ENCODE results near the gene MAPK8.

MAPK8 gene

DNA sequence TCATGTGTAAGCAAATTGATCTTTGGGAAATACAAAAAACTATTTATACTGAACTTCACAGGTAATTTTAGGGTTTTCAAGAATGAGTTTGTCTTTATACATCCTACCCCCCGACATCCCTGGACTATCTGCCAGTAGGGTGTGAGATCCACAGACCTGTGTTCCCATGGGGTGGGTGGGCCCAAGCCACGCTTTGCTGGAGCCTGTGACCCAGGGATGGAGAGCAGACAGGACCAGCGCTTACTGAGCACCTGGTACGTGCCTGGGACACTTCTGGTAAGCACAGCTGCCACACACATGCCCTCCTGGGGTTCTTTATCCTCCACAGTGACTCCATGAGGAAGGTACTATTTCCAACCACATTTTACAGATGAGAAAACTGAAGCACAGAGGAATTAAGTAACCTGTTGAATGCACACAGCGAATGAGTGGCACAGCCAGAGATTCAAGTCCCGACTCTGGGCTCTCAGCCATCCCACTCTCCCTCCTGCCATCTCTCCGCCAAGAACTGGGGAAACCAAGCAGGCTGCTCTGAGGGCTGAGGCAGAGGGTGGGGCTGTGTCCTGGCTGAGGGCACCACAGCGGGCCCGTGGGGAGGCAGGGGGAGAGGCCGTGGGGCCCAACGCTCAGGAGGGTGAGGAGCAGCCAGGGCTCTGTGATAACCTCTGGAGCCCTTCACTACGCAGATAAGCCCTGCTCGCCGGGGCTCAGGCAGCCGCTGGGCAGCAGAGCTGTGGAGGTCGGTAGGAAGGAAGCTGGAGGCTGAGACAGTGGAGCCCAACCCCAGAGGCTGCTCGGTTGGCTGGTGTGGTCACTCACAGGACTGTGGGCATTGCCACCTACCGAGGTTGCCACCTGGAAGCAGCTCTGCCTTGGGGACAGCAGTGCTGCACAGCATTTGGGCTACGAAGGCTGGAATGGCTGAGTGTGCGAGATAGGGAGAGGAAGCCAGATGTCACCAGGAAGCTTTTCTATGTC is 174.2 kb downstream of the MAPK8 start:
- DNase-seq: peak; percentile 94

DNA sequence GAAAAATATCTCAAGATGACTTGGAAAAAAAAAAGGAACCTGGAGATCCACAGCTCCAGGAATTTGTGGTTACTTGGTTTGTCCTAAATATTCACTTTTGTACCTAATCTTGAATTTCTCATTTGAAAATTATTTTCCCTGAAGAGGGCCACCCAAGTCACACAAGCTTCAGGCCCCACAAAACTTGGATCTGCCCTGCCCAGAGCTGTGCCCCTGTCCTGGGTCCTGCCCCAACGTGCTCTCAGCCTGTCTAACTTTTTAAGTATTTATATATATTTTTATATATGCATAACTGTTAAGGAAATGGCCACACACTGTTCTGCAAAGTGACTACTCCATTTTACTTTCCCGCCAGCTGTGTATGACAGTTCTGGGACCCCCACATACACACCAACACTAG is 174.9 kb downstream of the MAPK8 start:
- no peak for DNase-seq

DNA sequence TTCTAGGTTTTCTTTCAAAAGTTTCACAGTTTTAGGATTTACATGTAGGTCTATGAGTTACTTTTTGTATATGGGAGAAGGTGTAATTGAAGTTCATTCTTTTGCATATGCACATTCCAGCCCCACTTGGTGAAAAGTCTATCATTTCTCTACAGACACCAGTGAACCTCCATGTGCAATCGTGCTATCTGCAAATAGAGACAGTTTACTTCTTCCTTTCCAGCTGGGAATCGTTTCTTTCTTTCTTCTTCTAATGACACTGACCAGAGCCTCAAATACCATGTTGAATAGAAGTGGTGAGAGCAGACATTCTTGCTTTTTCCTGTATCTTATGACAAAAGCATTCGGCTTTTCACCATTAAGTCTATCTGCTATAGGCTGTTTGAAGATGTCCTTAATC is 175.7 kb downstream of the MAPK8 start:
- no peak for DNase-seq

DNA sequence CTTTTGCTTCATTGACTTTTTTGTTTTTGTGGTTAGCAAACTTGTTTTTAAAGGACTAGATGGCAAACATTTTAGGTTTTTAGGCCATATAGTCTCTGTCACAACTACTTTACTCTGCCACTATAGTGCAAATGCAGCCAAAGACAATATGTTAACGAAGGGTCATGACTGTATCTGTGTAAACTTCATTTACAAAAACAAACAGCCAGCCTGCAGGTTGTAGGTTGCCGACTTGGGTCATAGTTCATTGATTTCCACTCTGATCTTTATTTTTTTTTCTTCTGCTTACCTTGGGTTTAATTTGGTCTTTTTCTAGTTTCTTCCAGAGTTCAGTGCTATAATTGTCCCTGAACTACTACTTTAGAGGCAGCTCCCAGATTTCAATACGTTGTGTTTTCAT is 178.4 kb downstream of the MAPK8 start:
- no peak for DNase-seq

DNA sequence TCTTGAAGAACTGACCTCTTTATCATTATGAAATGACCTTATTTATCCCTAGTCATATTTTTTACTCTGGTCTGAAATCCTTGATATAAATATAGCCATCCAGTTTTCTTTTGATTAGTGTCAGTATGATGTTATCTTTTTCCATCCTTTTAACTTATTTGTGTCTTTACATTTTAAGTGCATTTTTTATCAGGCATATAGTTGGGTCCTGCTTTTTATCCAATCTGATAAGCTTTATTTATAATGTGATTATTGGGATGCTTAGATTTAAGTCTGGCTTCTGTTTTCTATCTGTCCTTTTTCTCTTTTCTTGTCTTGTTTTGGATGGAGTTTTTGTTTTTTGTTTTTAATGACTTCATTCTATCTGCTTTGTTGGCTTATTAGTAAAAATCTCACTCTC is 179.2 kb downstream of the MAPK8 start:
- DNase-seq: no peak

DNA sequence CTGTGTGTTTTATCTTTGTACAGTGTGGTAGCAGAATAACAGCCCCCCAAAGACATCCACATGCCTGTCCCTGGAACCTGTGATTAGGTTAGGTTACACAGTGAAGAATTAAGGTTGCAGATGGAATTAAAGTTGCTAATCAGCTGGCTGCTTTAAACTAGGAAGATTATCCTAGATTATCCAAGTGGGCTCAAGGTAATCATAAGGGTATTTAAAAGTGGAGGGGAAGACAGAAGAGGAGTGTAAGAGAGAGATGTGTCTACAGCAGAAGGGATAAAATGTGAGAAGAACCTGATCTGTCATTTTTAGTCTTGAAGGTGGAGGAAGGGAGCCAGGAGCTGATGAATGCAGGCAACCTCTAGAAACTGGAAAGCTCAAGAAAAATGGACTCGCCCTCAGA is 180.8 kb downstream of the MAPK8 start:
- DNase-seq: no peak

Data from hematopoietic multipotent progenitor cell treated with erythropoietin and hydrocortisone succinate and interleukin-3 and kit ligand, for 6 days (in vitro differentiated cells).